NB4 (cell line): ENCODE results near the gene HEXIM2.

Source experiments
- MYC ChIP-seq: IDR thresholded peaks from 2 replicates; pipeline ENCODE4 v1.6.1; 2011; ENCODE audit warnings: low read depth, low read length
- POLR2A ChIP-seq: IDR thresholded peaks from 2 replicates; pipeline ENCODE4 v1.6.1; 2011; ENCODE audit warnings: mild to moderate bottlenecking; ENCODE audit not compliant: insufficient read length; ENCODE audit errors: extremely low read depth
- TF ChIP-seq, protein P1 (sequence below): IDR thresholded peaks from one replicate; pipeline ENCODE4 v1.5.1; 2012; ENCODE audit warnings: low read depth, low read length

DNA sequence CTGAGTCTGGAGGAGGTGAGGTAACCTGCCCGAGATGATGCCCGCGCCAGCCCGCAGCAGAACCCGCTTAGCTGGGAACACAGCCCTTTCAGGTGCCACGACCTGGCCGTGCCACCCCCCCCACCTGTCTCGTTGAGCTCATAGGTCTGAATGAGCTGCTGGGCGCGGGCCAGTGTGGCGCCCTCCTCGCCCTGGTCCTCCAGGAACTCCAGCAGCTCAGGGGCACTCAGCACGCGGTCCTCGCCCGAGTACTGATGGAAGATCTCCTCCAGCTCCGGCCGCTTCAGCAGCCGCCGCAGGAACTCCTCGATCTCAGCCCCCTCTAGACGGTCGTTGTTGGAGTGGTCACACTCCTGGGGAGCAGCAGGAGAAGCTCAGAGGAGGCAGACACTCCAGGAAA is 43.0 kb upstream of the HEXIM2 start:
- TF ChIP-seq, protein P1, sequence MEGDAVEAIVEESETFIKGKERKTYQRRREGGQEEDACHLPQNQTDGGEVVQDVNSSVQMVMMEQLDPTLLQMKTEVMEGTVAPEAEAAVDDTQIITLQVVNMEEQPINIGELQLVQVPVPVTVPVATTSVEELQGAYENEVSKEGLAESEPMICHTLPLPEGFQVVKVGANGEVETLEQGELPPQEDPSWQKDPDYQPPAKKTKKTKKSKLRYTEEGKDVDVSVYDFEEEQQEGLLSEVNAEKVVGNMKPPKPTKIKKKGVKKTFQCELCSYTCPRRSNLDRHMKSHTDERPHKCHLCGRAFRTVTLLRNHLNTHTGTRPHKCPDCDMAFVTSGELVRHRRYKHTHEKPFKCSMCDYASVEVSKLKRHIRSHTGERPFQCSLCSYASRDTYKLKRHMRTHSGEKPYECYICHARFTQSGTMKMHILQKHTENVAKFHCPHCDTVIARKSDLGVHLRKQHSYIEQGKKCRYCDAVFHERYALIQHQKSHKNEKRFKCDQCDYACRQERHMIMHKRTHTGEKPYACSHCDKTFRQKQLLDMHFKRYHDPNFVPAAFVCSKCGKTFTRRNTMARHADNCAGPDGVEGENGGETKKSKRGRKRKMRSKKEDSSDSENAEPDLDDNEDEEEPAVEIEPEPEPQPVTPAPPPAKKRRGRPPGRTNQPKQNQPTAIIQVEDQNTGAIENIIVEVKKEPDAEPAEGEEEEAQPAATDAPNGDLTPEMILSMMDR: no peak
- no peak for TF ChIP-seq POLR2A
- no peak for TF ChIP-seq MYC
